ENCODE data around the gene BARX1. TPM values are rescaled to one million over a fixed set of nuclear protein-coding genes. Genes with fewer than 3 reads are reported as not detected.

The BARX1 gene, protein sequence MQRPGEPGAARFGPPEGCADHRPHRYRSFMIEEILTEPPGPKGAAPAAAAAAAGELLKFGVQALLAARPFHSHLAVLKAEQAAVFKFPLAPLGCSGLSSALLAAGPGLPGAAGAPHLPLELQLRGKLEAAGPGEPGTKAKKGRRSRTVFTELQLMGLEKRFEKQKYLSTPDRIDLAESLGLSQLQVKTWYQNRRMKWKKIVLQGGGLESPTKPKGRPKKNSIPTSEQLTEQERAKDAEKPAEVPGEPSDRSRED
- total RNA-seq, result not detected in 2 replicates
- not detected in 2 replicates for polyA plus RNA-seq
- polyA plus RNA-seq (2012), result not detected in 2 replicates
- polyA minus RNA-seq (ENCODE audit: low replicate concordance), result not detected in 2 replicates

- no peak for TF ChIP-seq CTCF (conservative IDR thresholded peaks at IDR 0.05 in 1 of 2, IDR thresholded peaks at IDR 0.05 in 1 of 2; ENCODE audit: low read depth in 1 of 2, low read length in 2 of 2)
- peak; percentile 93 for TF ChIP-seq EZH2 (IDR thresholded peaks at IDR 0.05; ENCODE audit: low read length, missing control alignments)
- DNase-seq (ENCODE audit: low read depth in 2 of 2), result no peak
- H3K4me2 ChIP-seq (ENCODE audit: extremely low read depth, insufficient read depth, low read length), result no peak within 1 kb of the TSS
- no peaks in the 10 kb centered on the region for H3K36me3 ChIP-seq (ENCODE audit: control insufficient read depth, insufficient read depth, low read length)
- no peaks in the 10 kb centered on the region for H3K4me1 ChIP-seq (ENCODE audit: control insufficient read depth, extremely low read depth, insufficient read depth, low read length)
- H3K9ac ChIP-seq (ENCODE audit: insufficient read depth, low read length), result no peak within 1 kb of the TSS
- no peaks in the 10 kb centered on the region for H3K9me3 ChIP-seq (ENCODE audit: control insufficient read depth, insufficient read depth, low read depth, low read length)
- no peak within 1 kb of the TSS for H3K4me3 ChIP-seq (replicated peaks in 1 of 4; ENCODE audit: control extremely low read depth in 1 of 4, insufficient read depth in 1 of 4, low read depth in 3 of 4, low read length in 4 of 4)
- H4K20me1 ChIP-seq (ENCODE audit: control insufficient read depth, extremely low read depth, insufficient read depth, low read length), result no peaks in the 10 kb centered on the region
- no peak within 1 kb of the TSS for H2AFZ ChIP-seq (ENCODE audit: low read length)
- no peaks in the 10 kb centered on the region for H3K79me2 ChIP-seq (ENCODE audit: control insufficient read depth, insufficient read depth, low read length)
- no peak within 1 kb of the TSS for H3K27ac ChIP-seq (ENCODE audit: insufficient read depth, low read length)
- H3K27me3 ChIP-seq (ENCODE audit: control insufficient read depth, insufficient read depth, low read length), result peaks cover 93% of the 10 kb centered on the region
Measured at GRCh38 chr9:93955111-93955980, at the start of gene BARX1. Gene BARX1 (minus strand): TSS chr9:93955355. CDS start chr9:93955146, 209 bp downstream.

- no peak overlapping the region for H2AFZ ChIP-seq (ENCODE audit: low read length)
- no peaks in the 10 kb centered on the region for H3K9me3 ChIP-seq (ENCODE audit: control insufficient read depth, insufficient read depth, low read depth, low read length)
- no peak overlapping the region for H3K4me2 ChIP-seq (ENCODE audit: extremely low read depth, insufficient read depth, low read length)
- no peak overlapping the region for H3K27ac ChIP-seq (ENCODE audit: insufficient read depth, low read length)
- no peaks in the 10 kb centered on the region for H3K4me1 ChIP-seq (ENCODE audit: control insufficient read depth, extremely low read depth, insufficient read depth, low read length)
- no peaks in the 10 kb centered on the region for H3K79me2 ChIP-seq (ENCODE audit: control insufficient read depth, insufficient read depth, low read length)
- H4K20me1 ChIP-seq (ENCODE audit: control insufficient read depth, extremely low read depth, insufficient read depth, low read length), result no peaks in the 10 kb centered on the region
- H3K9ac ChIP-seq (ENCODE audit: insufficient read depth, low read length), result no peak overlapping the region
- H3K36me3 ChIP-seq (ENCODE audit: control insufficient read depth, insufficient read depth, low read length), result no peaks in the 10 kb centered on the region
- TF ChIP-seq EZH2 (IDR thresholded peaks at IDR 0.05; ENCODE audit: low read length, missing control alignments), result no peak
- peak; percentile 41 to 72 for TF ChIP-seq CTCF (conservative IDR thresholded peaks at IDR 0.05 in 1 of 2, IDR thresholded peaks at IDR 0.05 in 1 of 2; ENCODE audit: low read depth in 1 of 2, low read length in 2 of 2)
- no peak overlapping the region for H3K4me3 ChIP-seq (replicated peaks in 1 of 4; ENCODE audit: control extremely low read depth in 1 of 4, insufficient read depth in 1 of 4, low read depth in 3 of 4, low read length in 4 of 4)
- DNase-seq (ENCODE audit: low read depth in 2 of 2), result peak; percentile 26 to 62
- no peaks in the 10 kb centered on the region for H3K27me3 ChIP-seq (ENCODE audit: control insufficient read depth, insufficient read depth, low read length)
Measured at GRCh38 chr9:94002316-94003140, 47.4 kb upstream of the BARX1 start.

All from fibroblast of lung (primary cell).